A673 (cell line): ENCODE data around the gene SYTL5.

ENCODE experiments used
- EZH2 ChIP-seq: fragments of 200-600 bp; sonication (generic); IDR thresholded peaks from 2 replicates; pipeline ENCODE4 v1.6.1; 2017; ENCODE audit warnings: borderline replicate concordance, low read depth, mild to moderate bottlenecking, mixed read lengths, antibody characterized with exemption, low read length; ENCODE audit not compliant: poor library complexity, severe bottlenecking
- TF ChIP-seq, protein P1 (sequence below): fragments of 300-800, 200-600 bp; sonication (generic); conservative IDR thresholded peaks from 2 replicates; pipeline ENCODE4 v1.5.1; 2017; ENCODE audit warnings: low read depth, mild to moderate bottlenecking, antibody characterized with exemption, low read length, moderate library complexity, mixed read lengths

DNA sequence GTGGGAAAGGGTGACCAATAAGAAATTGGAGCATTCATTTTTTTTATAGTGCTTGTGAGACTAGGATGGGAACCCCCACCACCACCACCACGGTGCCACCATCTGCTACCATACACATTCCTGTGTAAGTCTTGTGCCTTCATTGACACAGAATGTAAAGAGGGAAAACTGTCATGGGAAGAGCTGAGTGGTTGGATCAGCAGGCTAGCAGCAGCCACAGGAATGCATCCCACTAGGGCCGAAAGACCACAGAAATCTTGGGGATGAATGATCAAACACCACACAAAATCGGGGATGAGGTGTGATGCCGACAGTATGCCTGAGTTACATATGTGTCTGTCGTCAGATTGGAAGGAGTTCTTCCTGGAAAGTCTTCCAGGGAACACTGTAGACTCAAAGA, 145.1 kb downstream of the SYTL5 start:
- TF ChIP-seq EZH2, result no peak
- TF ChIP-seq, protein P1, sequence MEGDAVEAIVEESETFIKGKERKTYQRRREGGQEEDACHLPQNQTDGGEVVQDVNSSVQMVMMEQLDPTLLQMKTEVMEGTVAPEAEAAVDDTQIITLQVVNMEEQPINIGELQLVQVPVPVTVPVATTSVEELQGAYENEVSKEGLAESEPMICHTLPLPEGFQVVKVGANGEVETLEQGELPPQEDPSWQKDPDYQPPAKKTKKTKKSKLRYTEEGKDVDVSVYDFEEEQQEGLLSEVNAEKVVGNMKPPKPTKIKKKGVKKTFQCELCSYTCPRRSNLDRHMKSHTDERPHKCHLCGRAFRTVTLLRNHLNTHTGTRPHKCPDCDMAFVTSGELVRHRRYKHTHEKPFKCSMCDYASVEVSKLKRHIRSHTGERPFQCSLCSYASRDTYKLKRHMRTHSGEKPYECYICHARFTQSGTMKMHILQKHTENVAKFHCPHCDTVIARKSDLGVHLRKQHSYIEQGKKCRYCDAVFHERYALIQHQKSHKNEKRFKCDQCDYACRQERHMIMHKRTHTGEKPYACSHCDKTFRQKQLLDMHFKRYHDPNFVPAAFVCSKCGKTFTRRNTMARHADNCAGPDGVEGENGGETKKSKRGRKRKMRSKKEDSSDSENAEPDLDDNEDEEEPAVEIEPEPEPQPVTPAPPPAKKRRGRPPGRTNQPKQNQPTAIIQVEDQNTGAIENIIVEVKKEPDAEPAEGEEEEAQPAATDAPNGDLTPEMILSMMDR, result no peak
